NB4 (cell line): ENCODE data around the gene FKBP4.

Experiments
- MAX ChIP-seq: IDR thresholded peaks from 2 replicates; pipeline ENCODE4 v1.6.1; 2011; ENCODE audit warnings: low read depth, low read length
- MYC ChIP-seq: IDR thresholded peaks from 2 replicates; pipeline ENCODE4 v1.6.1; 2011; ENCODE audit warnings: low read depth, low read length
- POLR2A ChIP-seq: IDR thresholded peaks from 2 replicates; pipeline ENCODE4 v1.6.1; 2011; ENCODE audit warnings: mild to moderate bottlenecking; ENCODE audit not compliant: insufficient read length; ENCODE audit errors: extremely low read depth
- TF ChIP-seq, protein P1 (sequence below): IDR thresholded peaks from one replicate; pipeline ENCODE4 v1.5.1; 2012; ENCODE audit warnings: low read depth, low read length

DNA sequence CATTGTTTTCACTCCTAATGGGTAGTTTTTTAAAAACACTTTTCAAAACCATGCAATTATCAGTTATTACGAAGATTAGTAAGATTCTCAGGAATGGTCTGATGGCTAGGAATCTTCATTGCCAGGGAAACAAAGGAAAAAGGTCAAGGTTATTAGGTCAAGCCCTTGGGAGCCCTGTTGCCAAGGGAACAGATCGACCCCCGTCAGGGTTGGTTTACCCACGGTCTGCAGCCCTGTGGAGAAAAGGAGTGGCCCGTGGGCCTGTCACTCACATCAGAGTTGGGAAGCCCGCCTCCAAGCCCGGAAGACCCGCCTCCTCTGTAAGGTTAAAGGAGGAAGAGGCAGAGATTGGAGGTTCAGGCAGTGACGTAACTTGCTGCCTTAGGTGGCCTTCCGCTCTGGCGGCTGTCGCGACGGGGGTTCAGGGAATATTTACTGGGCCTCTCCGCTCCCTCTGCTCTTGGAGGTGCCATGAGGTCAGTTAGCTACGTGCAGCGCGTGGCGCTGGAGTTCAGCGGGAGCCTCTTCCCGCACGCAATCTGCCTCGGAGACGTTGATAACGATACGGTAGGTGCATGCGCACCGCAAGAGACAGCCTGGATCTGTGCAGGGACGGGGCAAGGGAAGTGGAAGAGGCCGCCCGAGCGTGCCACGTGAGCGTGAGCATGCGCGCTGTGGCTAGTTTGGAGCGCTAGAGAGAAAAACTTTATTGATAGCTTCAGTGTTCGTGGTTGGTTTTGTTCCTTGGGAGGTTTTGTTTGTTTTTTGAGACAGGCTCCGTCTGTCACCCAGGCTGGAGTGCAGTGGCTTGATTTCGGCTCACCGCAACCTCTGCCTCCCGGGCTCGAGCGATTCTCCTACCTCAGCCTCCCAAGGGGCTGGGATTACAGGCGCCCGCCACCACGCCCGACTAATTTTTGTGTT is 17.8 kb downstream of the FKBP4 start, which contains the start of gene ITFG2:
- TF ChIP-seq, protein P1, sequence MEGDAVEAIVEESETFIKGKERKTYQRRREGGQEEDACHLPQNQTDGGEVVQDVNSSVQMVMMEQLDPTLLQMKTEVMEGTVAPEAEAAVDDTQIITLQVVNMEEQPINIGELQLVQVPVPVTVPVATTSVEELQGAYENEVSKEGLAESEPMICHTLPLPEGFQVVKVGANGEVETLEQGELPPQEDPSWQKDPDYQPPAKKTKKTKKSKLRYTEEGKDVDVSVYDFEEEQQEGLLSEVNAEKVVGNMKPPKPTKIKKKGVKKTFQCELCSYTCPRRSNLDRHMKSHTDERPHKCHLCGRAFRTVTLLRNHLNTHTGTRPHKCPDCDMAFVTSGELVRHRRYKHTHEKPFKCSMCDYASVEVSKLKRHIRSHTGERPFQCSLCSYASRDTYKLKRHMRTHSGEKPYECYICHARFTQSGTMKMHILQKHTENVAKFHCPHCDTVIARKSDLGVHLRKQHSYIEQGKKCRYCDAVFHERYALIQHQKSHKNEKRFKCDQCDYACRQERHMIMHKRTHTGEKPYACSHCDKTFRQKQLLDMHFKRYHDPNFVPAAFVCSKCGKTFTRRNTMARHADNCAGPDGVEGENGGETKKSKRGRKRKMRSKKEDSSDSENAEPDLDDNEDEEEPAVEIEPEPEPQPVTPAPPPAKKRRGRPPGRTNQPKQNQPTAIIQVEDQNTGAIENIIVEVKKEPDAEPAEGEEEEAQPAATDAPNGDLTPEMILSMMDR, result no peak
- TF ChIP-seq POLR2A (peak; percentile 93), MAX (peak; percentile 96), MYC (peak; percentile 99)
